ENCODE data around the gene NXNL1.

DNA sequence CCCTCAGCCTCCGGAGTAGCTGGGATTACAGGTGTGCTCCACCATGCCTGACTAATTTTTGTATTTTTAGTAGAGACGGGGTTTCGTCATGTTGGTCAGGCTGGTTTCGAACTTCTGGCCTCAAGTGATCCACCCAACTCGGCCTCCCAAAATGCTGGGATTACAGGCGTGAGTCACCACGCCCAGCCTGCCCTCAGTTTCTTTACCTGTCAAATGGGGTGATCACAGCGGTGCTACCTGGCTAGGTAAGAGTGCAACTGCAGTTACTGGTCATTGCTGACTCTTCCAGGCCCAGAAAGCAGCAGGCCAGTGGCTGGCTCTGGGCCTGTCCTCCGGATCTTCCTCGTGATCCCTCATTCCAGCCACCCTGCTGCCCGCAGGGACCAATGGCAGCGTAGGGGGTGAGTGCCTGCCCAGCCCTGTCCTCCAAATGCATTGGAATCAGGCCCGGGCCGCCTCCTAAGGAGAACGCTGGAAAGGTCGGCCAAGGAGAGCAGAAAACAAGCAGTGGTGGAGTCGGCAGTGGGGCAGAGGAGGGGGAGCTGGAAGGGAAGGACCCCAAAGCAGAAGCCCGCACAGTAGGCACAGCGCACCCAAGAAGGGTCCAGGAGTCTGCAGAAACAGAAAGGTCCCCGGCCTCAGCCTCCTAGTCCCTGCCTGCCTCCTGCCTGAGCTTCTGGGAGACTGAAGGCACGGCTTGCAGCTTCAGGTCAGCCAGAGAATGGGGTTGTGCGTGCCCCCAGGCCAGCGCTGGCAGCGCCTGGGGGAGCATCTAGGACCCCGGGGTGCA lies 7.8 kb upstream of the NXNL1 start:
- TF ChIP-seq PAX5 (IDR thresholded peaks at IDR 0.05; ENCODE audit: insufficient read depth, low read length, severe bottlenecking) (no peak), TAF1 (IDR thresholded peaks at IDR 0.05; ENCODE audit: low read depth, low read length) (no peak), POLR2A (IDR thresholded peaks at IDR 0.05; ENCODE audit: low read depth, low read length) (no peak)

Data from GM12891 (cell line).